Activated T-cell treated with anti-CD3 and anti-CD28 coated beads for 48 hours (primary cell): ENCODE data around the gene UHRF1.
"Not testable (repeated sequence)": the region's sequence is repeated elsewhere in the genome, so short reads cannot be mapped to it uniquely, and the experiment has no call there.

Source experiments
- DNase-seq: peaks from one replicate; pipeline ENCODE4 v3.0.0-alpha.2; 2020; ENCODE audit warnings: low read depth

The UHRF1 gene

DNA sequence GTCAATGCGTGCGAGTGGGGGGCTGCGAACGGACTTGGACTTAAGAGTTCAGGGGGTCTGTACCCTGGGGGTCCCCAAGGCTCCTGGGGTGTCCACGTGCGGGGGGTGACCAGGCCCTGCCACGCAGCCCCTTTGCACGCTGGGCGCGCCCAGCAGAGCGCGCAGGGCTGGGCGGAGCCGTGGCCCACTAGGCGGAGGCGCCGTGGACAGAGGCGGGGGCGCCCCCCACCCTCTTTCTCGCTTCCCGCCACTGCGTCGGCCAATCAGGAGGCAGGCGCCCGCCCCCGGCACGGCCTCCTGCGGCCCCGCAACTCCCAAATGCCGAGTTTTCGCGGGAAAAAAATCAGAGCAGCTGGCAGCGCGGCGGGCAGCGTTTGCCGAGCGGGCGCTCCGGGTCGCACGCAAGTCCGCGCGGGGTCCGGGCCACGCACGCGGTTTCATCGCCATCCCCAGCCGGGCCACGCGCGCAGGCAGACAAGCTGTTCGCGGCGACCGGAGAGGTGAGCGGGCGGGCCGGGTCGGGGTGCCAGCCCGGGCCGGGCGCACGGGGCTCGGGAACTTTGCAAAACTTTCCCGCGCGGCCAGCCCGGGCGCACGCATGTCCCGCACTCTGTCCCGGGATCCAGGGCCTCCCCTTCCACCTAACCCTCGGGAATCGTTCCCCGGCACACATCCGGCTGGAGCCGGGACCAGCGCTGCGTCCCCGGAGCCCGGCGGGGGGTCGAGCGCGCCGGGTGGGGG lies at the start of gene UHRF1:
Gene UHRF1, plus strand, starts transcription at position 346 of the 741 bp plus-strand sequence. CDS start 1,385 bp downstream, outside the sequence.
- peak; percentile 86 for DNase-seq

DNA sequence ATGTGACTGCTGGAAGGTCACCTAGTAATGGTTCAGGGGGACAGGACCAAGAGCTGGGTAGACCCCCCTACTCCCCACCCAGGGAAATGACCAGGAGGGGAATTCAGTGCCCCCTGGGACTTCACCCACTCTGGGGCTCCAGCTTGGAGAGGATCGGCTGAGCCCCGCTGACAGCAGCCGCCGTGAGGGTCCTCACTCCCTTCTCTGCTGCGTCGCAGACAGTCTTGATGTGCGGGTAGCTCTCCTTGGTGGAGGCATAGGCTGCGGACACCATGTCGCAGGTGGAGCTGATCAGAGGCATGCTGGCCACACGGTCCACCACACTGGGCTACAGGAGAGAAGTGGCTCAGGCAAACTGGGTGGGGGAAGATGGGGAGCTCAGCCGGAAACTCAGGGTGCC lies 49.6 kb upstream of the UHRF1 start:
- DNase-seq = no peak

DNA sequence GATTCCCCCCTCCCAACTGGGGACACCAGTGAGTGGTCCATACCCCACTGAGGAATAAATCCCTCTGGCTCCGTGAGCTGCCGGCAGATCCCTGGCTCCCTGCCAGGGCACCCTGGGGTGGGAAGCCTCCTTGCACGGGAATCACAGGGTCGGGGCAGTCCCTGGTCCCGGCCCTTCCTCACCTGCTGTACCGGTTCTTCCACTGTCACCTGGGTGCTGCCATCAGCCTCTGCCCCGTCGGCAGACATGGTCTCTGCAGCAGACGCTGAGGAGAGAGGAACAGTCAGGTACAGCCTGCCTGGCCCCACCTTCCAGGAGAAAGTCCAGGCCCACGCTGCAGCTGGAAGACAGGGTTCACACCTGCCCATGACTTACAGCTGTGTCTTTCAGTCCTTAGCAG lies 48.2 kb upstream of the UHRF1 start:
- DNase-seq = no peak

DNA sequence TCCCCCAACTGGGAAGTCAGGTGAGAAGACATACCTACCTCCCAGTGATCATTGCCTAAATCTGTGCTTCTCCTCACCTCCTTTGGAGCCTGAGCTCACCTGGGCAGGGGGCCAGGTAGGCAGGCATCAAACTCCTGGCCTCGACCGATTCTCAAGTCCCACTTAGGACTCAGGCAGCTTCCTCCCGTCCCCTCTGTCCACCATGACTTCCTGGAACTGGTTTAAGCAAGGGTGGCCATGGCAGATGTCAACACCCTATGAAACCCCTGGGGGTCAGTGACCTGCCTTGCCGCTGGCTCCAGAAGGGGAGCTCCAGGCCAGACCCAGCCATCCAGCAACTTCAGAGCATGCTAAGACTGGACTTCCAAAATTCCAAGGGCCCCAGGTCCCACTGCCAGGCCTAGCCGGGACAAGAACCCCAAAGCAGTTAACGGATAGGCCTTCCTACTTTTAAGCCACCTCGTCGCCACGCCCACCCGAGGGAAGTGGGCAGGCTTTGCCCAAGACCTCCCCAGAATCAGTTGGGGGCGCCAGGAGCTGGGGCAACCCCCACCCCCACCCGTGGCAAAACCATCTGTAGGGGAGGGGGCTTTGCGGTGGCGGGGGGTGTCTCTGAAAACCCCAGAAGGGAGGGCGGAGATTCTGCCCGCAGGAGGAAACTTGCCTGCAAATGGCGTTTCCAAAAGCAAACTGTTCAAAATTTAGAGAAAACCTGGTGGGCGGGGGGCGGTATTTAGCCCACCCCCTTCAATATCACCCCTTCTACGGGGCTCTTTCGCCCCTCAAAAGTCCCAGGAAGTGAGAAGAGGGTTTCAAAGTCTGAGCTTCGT lies 42.5 kb upstream of the UHRF1 start:
- peak; percentile 26 for DNase-seq

DNA sequence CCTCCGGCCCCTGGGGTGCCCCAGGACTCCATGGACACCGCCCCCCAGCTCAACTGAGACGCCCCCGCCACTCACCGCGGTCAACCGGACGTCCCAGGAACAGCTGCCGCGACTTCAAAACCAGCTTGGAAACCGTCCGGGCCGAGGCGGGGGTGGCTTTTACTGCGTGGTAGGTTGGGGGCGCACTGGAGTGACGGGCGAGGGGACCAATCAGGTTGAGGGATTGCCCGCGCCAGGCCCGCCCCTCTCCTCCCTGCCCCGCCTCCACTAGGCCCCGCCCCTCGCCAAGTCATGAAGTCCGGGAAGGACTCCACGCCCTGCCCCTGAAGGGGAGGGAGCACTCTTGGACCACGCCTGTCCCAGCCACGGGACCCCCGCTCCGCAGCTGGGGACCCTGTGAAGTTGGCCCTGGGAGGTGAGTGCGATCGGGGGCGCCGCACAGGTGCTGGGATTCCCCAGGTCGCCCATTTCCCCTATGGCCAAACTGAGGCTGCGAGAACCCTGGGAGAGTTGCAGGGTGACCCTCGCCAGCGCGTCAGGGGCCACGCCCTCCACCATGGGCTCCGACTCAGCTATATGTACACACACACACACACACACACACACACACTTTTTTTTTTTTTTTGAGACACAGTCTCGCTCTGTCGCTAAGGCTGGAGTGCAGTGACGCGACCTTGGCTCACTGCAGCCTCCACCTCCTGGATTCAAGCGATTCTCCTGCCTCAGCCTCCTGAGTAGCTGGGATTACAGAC lies 41.6 kb upstream of the UHRF1 start, which contains the start of gene PLIN3:
Gene PLIN3, minus strand, starts transcription at position 134 of the 752 bp plus-strand sequence. CDS start 6,273 bp downstream, outside the sequence.
- DNase-seq = peak; percentile 94

DNA sequence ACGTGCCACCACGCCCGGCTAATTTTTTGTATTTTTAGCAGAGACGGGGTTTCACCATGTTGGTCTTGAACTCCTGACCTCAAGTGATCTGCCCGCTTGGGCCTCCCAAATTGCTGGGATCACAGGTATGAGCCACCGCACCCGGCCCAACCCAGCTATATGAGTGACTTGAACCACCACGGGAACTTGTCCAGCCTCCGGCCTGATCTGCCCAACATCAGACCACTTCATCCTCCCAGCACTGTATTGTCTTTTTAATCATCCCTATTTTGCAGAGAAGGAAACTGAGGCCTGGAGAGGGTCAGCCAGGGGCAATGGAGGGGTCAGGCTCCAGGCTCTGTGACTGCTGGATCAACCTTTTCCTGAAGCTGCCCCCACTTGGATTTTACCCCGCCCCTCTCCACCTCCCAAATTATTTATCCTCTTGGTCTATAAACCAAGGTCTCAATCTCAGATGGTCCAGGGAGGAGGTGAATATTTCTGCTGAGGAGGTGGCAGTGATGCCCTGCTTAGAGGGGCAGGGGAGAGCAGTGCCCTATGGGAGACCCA lies 40.9 kb upstream of the UHRF1 start:
- no peak for DNase-seq

DNA sequence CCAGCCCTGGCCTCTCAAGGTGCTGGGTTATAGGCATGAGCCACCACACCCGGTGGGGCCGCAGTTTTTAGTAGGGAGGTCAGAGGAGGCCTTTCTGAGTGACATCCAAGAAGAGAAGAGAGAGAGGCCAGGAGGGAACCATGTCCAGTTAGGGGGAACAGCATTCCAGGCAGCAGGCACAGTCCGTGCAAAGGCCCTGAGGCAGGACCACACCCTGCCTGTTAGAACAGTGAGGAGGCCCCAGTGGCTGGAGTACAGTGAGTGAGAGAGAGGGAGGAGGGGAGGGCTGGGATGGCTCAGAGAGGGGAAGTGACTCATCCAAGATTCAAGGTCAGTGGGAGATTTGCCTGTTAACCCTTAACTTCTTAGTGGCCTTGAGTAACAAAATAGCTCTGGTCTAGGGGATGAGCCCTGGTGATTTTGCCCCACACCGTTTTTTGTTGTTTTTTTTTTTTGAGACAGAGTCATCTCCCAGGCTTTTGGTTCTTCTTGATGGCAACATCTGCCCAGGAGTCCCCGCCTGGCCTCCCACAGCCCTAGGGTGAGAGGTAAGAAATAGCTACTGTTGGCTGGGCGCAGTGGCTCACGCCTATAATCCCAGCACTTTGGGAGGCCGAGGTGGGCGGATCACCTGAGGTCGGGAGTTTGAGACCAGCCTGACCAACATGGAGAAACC lies 39.1 kb upstream of the UHRF1 start:
- peak; percentile 29 for DNase-seq

DNA sequence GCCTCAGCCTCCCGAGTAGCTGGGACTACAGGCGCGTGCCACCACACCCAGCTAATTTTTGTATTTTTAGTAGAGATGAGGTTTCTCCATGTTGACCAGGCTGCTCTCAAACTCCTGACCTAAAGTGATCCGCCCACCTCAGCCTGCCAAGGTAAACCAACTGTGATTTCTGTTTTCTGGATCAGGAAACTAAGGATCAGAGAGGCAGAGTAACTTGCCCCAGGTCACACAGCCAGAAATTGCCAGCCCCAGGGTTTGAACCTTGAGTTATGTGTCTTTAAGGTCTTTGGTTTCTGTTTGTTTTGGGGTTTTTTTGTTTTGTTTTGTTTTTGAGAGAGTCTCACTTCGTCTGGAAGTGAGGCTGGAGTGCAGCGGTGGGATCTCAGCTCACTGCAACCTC lies 37.6 kb upstream of the UHRF1 start:
- DNase-seq = no peak

DNA sequence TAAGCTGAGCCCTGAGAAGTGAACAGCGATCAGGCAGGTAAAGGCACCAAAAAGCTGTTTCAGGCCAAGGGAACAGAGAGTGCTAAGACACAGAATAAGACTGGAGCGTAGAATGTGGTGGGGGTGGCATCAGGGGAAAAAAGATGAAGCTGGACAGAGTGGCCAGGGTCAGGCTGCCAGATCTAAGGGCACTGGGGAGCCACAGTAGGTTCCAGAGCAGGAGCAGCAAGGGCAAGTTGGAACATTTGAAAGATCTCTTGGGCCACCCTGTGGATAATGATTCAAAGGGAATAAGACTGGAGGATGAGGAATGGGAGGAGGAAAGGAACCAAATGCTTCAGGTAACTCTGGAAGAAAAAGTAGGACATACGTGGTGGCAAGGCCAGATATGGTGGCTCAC lies 35.4 kb upstream of the UHRF1 start:
- no peak for DNase-seq

DNA sequence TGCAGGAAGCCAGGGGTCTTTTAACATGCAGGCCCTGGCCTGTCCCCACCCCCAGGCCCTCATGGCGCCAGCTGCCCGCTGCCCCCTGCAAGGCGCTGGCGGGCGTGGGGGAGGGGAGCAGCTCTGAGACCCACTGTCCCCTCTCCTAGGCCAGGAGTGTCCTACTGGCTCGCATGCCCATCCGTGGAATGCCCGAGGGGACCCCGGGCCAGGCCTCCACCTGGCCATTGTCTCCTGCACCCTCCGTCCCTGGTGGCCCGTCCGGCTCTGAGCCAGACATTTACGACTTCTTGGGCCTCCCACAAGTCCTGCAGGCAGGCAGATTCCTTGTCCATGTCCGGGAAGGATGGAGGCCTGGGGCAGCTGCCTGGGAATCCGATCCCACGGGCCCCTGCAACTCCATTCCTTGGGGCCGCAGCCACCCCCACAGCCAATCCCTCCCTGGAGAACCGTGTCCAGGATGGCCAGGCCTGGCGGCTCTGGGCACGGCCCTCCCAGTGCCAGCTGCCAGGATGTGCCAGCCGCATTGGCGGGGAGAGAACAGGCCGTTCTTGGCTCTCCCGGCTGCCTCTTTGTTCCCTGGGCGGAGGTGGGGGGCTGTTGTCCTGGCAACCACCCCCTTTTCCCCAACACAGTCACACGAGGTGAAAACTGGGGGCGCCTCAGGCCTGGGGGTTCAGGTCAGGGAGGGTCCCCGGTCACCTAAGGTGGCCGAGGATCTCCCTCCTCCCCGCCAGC lies 31.4 kb upstream of the UHRF1 start:
- DNase-seq = no peak

DNA sequence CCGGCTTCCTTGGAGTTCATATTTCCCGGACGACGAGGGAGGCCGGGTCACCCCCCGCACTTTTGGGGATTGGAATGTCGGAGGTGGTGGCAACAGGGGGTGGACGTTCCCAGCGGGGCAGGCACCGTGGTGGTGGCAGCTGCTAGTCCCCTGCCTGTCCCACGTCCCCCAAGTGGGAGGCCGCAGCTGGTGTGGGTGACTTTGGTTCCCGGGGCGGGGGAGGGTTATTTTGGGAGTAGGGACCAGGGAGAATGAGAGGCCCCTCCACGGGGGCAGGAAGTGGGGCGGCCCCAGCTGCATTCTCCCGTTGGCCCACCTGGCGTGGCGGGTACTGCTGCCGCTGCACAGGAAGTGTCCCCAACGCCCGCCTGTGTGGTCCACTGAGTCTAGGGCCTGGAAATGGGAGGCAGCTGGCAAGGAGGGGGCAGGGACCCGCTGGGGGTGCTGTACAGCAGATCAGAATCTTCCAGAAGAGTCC lies 30.8 kb upstream of the UHRF1 start:
- no peak for DNase-seq

DNA sequence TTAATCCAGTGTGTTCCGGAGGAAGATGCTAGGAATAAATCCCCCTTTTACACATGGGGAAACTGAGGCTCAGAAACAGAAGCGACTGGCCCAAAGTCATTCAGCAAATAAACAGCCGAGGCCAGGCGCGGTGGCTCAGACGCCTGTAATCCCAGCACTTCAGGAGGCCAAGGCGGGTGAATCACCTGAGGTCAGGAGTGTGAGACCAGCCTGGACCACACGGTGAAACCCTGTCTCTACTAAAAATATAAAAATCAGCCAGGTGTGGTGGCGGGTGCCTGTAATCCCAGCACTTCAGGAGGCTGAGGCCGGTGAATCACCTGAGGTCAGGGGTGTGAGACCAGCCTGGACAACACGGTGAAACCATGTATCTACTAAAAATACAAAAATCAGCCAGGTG lies 30.3 kb upstream of the UHRF1 start:
- no peak for DNase-seq

DNA sequence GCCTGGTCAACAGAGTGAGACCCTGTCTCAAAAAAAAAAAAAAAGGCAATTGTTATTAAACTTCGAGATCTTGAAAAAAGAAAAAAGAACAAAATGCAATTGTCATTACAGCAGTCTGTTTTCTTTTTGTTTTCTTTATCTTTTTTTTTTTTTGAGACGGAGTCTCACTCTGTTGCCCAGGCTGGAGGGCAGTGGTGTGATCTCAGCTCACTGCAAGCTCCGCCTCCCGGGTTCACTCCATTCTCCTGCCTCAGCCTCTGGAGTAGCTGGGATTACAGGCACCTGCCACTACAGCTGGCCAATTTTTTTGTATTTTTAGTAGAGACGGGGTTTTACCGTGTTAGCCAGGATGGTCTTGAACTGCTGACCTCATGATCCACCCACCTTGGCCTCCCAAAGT lies 26.4 kb upstream of the UHRF1 start:
- DNase-seq = not testable (repeated sequence)

DNA sequence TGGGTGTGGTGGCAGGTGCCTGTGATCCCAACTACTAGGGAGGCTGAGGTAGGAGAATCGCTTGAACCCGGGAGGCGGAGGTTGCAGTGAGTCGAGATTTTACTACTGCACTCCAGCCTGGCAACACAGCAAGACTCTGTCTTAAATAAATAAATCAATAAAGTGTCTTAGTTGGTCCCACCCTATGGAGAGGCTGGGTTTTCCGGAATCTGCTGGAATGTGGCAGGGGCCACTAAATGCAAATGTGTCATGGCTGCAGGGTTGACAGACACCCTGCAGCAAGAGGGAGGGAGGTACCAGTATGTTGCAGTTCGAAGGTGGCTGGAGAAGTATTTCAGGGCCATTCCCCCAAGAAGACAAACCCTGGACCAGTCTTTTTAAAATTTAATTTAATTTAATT lies 24.3 kb upstream of the UHRF1 start:
- DNase-seq = not testable (repeated sequence)

DNA sequence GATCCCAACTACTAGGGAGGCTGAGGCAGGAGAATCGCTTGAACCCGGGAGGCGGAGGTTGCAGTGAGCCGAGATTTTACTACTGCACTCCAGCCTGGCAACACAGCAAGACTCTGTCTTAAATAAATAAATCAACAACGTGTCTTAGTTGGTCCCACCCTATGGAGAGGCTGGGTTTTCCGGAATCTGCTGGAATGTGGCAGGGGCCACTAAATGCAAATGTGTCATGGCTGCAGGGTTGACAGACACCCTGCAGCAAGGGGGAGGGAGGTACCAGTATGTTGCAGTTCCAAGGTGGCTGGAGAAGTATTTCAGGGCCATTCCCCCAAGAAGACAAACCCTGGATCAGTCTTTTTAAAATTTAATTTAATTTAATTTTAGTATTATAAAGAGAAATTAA lies 21.5 kb upstream of the UHRF1 start:
- not testable (repeated sequence) for DNase-seq

DNA sequence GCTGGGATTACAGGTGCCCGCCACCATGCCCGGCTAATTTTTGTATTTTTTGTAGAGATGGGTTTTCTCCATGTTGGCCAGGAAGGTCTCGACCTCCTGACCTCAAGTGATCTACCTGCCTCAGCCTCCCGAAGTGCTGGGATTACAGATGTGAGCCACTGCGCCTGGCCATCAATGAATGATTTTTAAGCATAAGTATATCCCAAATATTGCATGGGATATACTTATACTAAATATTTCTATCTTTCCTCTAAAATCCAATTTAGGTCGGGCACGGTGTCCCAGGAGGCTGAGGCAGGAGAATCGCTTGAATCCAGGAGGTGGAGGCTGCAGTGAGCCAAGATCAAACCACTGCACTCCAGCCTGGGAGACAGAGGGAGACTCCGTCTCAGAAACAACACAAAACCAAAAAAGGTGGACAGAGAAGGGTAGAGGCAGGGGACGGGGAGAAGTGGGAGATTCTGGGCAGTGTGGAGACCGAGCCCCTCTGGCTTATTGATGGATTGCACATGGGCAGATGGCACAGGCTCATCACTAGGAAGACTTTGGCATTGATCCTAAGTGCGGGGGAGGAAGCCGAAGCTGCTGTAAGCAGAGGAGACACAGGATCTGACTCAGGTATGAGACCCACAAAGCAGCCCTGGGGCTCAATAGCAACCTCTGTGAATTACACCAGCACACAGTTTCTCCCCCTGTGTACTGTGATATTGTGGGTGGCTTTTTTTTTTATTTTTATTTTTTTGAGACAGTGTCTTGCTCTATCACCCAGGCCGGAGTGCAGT lies 20.1 kb upstream of the UHRF1 start:
- DNase-seq = no peak

DNA sequence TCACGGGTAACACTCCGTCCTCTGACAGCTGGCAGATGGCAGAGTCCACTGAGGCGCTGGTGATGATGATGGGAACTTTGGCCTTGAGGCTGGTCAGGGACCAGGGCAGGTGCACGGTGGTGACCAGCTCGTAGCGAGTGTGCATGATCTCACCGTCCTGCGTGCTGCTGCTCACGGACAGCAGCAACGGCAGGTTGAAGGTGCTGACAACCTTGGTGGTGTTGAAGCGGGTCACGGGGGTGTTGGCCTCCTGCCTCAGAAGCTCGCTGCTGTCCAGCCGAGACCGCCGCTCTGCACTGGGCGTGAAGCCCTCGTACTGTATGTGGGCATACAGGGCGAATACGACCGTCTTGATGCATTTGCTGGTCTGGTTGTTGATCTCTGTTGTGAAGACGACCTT lies 18.2 kb upstream of the UHRF1 start:
- no peak for DNase-seq

DNA sequence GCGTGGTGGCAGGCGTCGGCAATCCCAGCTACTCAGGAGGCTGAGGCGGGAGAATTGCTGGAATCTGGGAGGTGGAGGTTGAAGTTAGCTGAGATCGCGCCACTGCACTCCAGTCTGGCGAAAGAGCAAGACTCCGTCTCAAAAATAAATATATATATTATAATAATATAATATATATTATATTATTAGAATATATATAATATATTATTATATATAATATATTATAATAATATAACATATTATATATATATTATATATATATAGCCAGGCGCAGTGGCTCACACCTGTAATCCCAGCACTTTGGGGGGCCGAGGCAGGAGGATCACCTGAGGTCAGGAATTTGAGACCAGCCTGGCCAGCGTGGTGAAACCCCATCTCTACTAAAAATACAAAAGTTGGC lies 16.3 kb upstream of the UHRF1 start:
- not testable (repeated sequence) for DNase-seq

DNA sequence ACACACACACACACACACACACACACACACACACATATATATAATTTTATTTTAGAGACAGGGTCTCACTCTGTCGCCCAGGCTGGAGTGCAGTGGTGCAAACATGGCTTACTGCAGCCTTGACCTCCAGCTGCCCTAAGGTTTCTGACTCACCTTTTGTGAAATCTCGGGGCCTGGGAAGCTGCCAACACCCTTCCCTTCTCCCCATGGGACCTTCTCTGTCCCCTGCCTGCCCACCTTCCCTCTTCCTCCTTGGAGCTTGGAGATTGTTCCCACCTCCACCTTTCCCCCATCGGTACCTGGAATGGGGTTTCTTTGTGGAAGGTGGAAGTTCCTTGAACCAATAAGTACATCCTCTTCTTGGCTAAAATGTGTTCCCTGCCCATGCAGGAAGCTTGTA lies 12.9 kb upstream of the UHRF1 start:
- no peak for DNase-seq

DNA sequence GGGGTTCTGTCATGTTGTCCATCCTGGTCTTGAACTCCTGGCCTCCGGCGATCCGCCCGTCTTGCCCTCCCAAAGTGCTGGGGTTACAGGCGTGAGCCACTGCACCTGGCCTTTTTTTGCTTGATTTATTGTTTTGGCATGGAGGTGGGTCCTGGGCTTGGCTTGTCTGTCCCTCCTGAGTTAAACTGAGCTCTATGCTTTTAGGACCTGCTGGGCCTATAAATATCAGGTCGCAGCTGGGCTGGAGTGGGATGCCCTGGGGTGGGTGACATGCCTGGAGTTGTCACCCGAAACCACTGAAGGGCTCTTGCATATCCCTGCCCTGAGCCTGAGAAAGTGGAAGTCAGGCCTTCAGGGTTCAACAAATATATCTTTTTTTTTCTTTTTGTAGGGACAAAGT lies 12.2 kb upstream of the UHRF1 start:
- DNase-seq = no peak
